NCI-H2196 (cell line): ENCODE results near the gene CFAP210.
A peak's percentile ranks its signal among the peaks of the same experiment; 100 is the strongest.

Source experiments
- DNase-seq: peaks from one replicate; lab custom pipeline; 2025; ENCODE audit not compliant: unreplicated experiment; lab: John Stamatoyannopoulos, UW

Gene CFAP210

GRCh38 chr2:169694113-169694893 is at the start of gene CFAP210, which contains the start of gene PHOSPHO2:
Gene CFAP210 (minus strand): TSS chr2:169694405. CDS start chr2:169694327, 78 bp downstream.
Gene PHOSPHO2 (plus strand): TSS chr2:169694469. CDS start chr2:169700972, 6,503 bp downstream.
- peak; percentile 99 for DNase-seq

GRCh38 chr2:169743549-169743948 is 49.3 kb upstream of the CFAP210 start:
- DNase-seq = no peak

DNA sequence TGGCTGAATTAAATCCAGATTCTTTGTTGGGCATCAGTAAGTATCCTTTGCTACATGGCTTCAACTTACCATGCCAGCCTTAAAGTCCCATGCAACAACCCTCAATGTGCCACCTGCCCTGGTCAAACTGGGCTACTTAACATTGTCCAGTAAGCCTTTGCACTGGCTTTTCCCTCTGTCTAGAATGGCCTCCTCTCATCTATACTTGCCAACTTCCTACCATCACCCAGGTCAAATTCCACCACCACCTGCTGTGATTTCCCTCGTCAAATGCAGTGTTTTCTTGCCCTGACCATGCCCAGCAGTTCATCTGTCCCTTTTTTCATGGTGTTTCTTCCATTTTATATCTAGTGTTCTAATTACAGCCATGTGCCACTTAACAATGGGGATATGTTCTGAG is 45.1 kb upstream of the CFAP210 start:
- DNase-seq = no peak

- no peak for DNase-seq
Observed at GRCh38 chr2:169738566-169739229, 44.5 kb upstream of the CFAP210 start.

DNA sequence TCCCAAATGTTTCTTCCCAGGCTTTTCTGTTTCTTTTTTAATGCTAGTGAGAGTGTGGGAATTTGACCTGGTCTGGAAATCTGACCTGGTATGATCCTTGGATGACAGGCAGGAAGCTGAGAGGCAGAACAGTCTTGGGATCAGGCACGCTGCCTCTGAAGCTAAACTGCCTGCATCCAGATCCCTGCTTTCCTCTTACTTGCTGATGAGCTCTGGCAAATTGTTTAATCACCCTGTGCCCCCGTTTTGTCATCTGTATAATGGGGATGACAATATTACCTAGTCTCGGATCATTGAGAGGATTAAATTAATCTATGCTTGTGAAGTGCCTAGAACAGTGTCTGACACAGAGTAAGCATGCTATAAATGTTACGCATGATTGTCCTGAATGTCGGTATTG is 42.7 kb upstream of the CFAP210 start:
- DNase-seq = no peak

DNA sequence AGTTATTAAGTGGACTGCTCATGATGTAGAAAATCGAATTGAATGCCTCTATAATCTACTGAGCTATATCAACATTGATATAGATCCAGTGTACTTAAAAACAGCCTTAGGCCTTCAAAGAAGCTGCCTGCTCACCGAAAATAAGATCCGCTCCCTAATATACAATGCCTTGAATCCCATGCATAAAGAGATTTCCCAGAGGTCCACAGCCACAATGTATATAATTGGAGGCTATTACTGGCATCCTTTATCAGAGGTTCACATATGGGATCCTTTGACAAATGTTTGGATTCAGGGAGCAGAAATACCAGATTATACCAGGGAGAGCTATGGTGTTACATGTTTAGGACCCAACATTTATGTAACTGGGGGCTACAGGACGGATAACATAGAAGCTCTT is 41.4 kb upstream of the CFAP210 start:
- no peak for DNase-seq

GRCh38 chr2:169734169-169734847 is 40.1 kb upstream of the CFAP210 start:
- DNase-seq = no peak

DNA sequence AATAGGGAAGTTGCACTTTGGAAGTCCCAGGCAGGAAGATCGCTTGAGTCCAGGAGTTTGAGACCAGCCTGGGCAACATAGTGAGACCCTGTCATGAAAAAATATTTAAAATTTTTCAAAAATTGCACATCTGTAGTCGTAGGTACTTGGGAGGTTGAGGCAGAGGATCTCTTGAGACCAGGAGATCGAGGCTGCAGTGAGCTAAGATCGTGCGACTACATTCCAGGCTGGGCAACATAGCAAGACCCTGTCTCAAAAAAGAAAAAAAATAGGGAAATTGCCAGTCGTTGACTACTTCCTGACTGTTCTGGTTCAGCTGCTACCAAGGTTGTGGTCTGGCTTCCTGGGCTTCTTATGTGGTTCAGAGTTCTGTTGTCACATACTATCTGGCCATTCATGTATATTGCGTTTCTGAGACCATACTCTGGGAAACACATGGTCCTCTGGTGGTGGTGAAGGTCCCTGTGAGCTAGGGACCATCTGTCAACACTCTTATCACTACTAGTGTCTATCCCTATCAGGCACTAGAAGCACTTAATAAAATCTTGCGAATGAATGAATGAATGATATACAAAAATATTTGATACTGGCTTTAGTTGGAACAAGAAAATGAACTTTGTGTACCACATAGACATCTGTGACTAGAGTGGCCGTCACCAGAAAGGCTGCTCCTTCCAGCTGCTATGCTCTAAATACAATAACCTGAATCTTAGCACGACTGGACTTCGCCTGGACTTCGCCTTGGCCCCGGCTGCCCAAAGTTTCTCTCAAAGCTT is 38.6 kb upstream of the CFAP210 start:
- no peak for DNase-seq

DNA sequence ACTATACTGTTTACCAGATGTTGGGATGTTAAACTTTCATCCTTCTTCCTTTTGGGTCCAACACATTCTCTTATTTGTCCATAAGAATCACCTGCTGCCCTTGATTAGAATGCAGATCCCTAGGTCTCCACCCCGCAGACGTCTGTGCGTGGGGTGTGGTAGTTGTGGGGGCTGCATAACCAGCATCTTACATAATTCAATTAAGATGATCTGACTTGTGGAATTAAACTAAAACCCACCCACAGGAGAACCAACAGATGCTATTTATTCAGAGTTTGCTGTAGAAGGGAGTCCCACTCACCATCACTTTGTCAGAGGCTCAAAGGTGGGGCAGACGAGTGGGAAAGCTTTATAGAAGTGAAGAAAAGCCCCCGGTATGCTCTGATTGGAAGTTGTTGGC is 37.9 kb upstream of the CFAP210 start:
- DNase-seq = no peak

GRCh38 chr2:169729274-169729605 is 35.0 kb upstream of the CFAP210 start:
- no peak for DNase-seq

GRCh38 chr2:169727065-169727464 is 32.9 kb upstream of the CFAP210 start:
- DNase-seq = no peak

DNA sequence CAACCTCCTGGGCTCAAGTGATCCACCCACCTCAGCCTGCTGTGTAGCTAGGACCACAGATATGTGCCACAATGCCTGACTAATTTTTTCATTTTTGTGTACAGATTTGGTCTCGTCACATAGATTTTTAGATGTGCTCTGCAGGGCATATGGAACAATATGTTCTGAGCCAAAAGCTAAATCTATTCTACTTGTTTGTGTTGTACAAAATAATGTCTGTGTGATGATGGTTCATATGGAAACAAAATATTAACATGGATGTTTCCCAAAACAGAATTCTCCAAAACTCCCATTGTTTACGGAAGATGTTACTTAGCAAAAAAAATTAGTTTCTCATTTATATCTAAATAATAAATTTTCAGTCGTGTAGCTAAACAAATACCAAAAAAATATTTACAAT is 26.8 kb upstream of the CFAP210 start:
- DNase-seq = no peak

DNA sequence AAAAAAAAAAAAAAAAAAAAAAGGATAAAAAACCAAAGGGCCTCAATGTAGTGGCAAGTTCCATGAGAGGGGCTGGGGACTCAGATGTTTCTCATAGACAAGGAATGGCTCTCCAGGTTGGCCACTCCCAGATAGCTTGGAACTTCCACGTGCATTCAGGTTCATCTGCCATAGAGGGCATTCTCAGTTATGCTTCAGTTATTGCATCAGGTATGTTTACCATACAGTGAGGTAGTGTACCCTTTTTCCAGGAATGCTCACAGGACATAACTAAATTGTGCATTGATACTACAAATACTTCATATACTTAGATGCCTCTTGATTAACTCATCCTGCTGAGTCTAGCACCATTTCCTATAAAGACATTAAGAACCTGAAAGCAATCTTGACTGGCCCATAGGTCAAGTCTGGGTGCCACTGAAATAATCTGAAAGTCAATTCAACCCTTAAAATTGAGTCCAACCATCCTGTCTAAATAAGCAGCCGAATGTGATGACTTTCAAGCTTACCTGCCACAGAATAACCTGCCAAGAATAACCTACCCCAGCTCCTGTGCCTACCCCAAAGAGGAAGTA is 24.8 kb upstream of the CFAP210 start:
- no peak for DNase-seq

DNA sequence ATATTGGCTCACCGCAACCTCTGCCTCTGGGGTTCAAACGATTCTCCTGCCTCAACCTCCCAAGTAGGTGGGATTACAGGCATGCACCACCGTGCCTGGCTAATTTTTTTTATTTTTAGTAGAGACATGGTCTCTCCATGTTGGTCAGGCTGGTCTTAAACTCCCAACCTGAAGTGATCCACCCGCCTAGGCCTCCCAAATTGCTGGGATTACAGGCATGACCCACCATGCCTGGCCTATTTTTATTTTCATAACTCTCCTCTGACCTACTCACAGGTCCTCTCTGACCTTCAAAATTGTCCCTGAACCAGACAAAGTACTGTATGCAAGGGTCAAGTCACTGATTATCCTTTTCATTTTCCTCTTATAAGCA is 23.5 kb upstream of the CFAP210 start:
- no peak for DNase-seq

GRCh38 chr2:169716938-169717690 is 22.9 kb upstream of the CFAP210 start:
- DNase-seq = peak; percentile 34

- DNase-seq = peak; percentile 34
Observed at GRCh38 chr2:169716238-169716886, 22.2 kb upstream of the CFAP210 start.

- peak; percentile 64 for DNase-seq
Observed at GRCh38 chr2:169715379-169716237, 21.4 kb upstream of the CFAP210 start.

- no peak for DNase-seq
Observed at GRCh38 chr2:169714699-169715098, 20.5 kb upstream of the CFAP210 start.

- DNase-seq = no peak
Observed at GRCh38 chr2:169713331-169713730, 19.1 kb upstream of the CFAP210 start.
